Activated CD8-positive, alpha-beta memory T cell treated with anti-CD3 and anti-CD28 coated beads for 36 hours (primary cell): ENCODE measurements around the gene PLA2G4A. TPM values are rescaled to one million over a fixed set of nuclear protein-coding genes. Genes with fewer than 3 reads are reported as not detected.

ENCODE experiments used
- CTCF ChIA-PET: fragments of 350-600 bp; sonication (Branson Sonifier 250); formaldehyde crosslinking; loops from one replicate; lab custom pipeline; 2021; ENCODE audit warnings: antibody characterized with exemption; lab: Charles Lee
- POLR2A ChIA-PET: fragments of 350-600 bp; sonication (Branson Sonifier 250); formaldehyde crosslinking; loops from one replicate; lab custom pipeline; 2021; ENCODE audit warnings: antibody characterized with exemption; lab: Charles Lee
- total RNA-seq, 2 experiments: library from RNA; stranded (reverse); gene quantifications; one replicate each; pipeline ENCODE4 v1.2.3, GENCODE V29; 2021

PLA2G4A gene
- total RNA-seq, 2 experiments from 2014 or later, result 0.78 to 0.94 TPM

DNA sequence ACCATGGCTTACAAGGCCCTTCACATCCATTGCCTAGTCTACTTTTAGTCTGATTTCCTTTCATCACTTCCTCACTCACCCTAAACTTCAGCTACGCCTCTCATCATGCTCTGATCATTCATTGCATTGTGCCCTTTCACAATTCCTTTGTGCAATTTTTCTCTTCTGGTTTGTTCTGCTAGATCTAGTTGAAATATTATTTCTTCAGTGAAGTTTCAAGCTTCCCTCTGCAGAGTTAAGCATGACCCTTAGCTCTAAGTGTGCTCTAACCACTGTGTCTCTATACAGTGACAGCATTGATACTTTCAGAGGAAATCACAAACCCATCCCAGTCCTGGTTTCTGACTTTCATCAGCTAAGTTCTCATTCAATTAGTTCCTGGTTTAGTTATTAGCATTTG lies 166.1 kb downstream of the PLA2G4A start:
- CTCF ChIA-PET, result interaction anchor here (0.6 kb wide), 1 partner anchor 272 kb away, joined by 3 read pairs; no protein-coding TSS in a partner anchor
- POLR2A ChIA-PET, result no interaction called here

DNA sequence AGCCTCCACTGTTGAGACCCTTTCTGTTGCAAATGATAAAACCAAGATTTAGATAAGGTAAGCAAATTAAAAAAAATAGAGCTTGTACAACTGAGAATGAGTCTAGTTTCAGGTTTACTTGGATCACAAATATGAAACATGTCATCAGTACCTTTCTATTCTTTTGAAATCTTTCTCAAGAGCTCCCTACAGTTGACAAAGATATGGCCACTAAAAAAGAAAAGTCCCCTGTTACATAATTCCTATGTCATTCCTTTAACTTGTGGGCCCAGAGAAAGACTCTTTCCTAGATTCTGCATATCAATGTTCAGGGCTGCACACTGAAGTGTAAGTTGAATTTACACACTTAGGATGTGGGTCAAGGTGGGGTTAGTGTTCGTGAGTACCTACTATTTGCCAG lies 168.1 kb downstream of the PLA2G4A start:
- CTCF ChIA-PET, result interaction anchor here (1.2 kb wide), 1 partner anchor 8 kb away, joined by 3 read pairs; no protein-coding TSS in a partner anchor
- POLR2A ChIA-PET, result no interaction called here

DNA sequence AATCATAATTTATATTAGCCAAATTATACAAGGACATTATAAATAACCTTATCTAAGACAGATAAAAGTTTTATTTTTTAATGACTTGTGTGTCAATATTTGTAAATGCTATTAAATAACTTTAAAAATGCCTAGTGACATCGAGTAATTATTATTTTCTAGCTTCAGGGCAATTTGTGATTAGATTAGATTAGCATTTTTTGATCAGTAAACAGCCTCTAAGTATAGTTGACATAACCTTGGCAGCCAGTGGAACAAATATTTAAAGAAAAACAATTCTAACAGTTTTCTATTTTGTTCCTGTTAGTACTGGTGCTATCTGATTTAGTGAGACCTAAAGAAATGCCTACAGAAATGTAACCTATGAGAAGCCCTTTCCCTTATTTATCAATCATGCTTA lies 169.1 kb downstream of the PLA2G4A start:
- POLR2A ChIA-PET, result no interaction called here
- CTCF ChIA-PET, result interaction anchor here (1.2 kb wide), 1 partner anchor 9 kb away, joined by 3 read pairs; no protein-coding TSS in a partner anchor

DNA sequence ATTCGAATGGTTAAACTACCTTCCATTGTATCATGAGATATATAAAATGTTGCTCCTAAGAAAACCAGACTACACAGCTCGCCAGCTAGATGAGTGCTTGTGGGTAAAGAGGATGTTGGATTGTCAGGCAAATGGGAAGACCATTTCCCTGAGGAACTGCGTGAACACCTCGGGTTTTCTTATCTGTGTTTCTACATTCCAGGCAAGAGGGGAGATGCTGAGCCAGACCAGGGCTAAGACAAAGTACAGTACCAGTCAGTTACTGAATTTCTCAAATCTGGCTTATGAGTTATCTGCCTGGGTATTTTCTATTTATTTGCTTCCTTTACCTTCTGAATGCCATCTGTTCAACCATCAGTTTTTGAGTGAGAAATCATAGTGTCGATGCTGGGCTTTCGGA lies 170.8 kb downstream of the PLA2G4A start:
- POLR2A ChIA-PET, result no interaction called here
- CTCF ChIA-PET, result no interaction called here

DNA sequence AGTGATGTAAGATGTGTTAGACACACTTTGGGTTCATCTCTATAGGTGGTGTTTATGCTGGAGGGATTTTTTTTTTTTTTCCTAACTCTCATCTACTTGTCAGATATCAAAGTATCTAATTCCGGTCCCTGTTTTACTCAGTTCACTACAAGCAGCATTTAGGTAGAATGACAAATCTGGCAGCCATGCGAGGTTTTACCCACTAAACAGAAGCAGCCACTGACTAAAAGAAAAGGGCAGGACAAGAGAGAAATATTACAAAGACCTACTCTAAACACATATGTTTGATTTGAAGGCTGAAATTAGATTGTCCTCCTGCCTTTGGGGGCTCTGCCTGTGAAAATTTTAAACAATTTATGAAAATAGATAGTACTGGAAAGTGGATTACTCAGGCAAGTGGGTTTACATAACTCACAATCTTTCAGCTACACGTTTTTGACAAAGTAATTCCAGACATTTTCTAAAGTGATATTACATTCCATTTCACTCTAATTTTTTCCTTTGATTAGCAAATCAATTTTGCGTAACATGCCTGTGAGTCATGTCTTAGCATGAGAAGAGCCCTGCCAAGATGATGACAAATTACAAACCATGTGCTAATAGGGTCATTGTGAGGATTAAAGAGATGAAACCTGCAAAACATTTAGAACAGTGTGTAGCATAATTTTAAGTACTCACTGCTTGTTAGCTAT lies 172.6 kb downstream of the PLA2G4A start:
- ChIA-PET CTCF (no interaction called here), POLR2A (no interaction called here)

DNA sequence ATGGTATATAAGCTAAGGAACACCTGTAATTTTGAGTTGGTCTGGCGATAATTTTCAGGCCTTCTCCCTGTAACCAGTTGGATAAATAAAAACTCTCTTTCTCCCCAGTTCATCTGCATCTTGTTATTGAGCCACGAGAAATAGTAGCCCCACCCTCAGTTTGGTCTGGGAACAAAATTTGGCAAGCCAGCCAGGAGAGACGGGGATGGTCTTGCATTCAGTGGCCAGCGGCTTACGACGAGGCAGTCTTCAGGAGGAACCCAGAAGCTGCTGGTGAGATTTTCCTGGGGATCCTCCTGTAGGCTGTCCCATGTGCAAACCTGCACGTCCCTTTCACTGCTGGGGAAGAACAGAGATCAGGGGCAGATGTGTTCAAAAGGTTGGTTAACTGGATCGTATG lies 174.6 kb downstream of the PLA2G4A start:
- ChIA-PET POLR2A (interaction anchor here (0.6 kb wide), 1 partner anchor 935 kb away, joined by 3 read pairs; no protein-coding TSS in a partner anchor), CTCF (no interaction called here)

DNA sequence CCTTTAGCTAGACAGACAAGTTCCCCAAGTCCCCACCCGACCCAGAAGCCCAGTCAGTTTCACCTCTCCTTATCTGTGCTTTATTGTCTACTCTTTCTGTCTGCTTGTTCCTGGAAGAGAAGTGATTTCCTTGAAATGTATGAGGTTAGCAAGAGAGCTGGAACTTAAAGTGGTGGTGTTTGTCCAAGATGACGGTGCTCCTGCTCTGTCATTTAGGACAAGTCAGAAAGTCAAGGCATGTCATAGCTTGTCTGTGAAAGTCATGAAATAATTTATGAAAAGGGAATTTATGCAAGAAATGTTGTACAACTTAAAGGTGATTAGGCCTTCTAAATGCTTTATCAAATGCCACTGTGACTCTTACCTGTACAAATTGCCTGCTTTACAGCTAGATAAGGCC lies 178.1 kb downstream of the PLA2G4A start:
- POLR2A ChIA-PET, result no interaction called here
- CTCF ChIA-PET, result no interaction called here

DNA sequence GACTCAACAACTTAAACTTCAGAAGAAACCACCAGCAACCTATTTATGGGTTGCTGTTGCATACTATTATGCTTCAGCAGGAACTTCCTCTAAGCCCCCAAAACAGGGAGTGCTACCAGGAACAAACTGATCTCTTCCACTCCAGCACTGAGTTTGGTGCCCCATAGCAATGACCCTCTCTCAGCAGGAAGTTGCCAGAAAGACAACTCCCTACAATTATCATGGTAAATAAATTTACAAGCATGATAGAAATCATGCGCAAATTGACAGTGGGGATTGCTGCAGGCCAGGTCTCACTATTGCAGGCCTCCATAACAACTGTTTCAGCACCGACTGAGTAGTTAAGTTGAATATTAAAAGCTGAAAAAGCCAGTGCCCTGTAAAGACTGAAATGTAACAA lies 180.6 kb downstream of the PLA2G4A start:
- CTCF ChIA-PET, result no interaction called here
- POLR2A ChIA-PET, result no interaction called here

DNA sequence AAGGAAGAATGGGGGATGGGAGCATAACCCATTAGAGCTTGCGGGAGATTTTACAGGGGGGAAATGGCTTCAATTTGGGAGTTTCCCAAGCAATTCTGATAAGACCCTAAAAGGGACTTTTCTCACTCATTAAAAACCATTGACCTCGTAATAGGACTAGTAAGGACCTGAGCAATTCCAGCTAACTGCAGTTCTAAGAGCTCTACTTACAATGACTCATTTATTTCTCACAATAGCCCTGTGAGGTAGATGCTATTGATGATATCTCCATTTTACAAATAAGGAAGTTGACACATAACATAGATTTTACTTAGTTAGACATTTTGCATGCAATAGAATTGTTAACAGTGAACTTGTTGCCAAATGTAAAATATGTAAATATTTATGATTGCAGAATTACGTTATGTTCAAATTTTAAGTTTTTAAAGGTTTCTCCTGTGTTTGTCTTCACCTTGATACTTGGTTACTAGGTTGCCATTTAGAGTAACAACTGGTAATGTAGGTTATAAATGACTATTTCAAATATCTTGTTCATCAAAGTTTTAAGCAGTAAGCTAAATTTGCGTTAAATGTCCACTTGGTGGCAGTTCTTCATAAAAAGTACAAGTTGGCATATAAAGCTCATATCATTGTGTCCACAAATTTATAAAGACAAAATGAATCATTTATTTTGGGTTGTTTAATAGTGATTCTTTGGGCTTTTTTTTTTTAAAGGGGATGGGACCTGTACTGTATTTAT lies 182.0 kb downstream of the PLA2G4A start:
- POLR2A ChIA-PET, result no interaction called here
- CTCF ChIA-PET, result no interaction called here

DNA sequence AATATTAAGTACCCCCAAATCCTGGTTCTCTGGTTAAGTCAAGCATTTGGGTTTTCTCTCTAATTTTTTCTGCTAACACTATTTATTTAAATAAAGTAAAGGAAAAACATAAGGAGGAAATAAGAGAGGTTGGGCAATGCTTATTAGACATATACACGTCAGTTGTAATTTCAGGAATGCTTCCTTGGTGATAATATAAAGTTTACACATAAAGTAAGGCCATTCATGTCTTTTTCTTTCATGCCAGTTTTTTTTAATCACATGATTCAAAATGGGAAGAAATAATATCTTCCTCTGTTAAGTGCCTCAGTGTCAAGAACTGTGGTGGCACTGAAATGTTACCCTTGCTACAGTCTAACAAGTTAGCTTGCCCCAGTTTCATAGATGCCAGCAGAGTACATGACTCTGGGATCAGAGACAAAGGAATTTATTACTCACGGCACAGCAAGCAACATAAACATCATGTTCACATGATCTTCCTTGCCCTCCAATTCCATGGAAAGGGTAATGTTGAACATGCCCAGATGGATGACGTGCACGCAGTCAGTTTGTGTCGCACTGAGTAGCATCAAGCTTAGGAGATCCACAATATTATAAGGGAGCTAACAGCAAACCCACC lies 184.9 kb downstream of the PLA2G4A start:
- ChIA-PET CTCF (no interaction called here), POLR2A (no interaction called here)

DNA sequence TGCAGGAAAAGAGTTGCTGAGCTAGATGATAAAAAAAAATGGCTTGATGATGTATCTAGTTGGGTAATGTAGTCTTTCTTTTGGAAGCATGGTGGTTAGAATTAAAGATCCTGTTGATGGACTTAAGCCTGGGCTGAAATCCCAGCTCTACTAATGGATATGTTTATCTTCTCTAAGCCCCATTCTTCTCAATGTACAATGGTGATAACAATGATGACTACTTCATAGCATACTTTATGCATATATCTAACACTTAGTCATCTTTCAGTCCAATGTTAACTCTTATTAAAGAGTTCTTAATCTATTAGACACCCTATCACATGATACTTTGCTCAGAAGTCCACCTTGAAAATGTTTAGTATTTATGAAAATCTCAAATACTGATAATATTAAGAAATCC lies 189.5 kb downstream of the PLA2G4A start:
- CTCF ChIA-PET, result no interaction called here
- POLR2A ChIA-PET, result no interaction called here

DNA sequence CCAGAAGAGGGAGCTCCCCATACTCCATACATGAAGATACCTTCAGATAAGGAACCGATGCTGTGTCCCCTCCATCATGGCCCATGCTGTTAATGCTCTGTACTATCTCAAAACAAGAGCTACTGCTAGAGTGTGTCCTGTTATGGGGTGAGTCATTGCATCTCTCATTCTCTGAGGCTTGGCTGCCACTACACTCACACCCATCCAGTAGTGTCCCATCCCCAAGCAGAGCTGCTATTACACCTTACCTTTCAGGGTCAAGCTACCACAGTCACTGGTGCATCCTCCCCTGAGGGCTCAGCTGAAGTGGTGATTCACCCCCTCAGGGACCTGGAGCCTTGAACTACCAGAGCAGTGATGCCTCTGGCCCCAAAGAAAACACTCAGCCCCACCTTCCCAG lies 198.5 kb downstream of the PLA2G4A start:
- POLR2A ChIA-PET, result no interaction called here

DNA sequence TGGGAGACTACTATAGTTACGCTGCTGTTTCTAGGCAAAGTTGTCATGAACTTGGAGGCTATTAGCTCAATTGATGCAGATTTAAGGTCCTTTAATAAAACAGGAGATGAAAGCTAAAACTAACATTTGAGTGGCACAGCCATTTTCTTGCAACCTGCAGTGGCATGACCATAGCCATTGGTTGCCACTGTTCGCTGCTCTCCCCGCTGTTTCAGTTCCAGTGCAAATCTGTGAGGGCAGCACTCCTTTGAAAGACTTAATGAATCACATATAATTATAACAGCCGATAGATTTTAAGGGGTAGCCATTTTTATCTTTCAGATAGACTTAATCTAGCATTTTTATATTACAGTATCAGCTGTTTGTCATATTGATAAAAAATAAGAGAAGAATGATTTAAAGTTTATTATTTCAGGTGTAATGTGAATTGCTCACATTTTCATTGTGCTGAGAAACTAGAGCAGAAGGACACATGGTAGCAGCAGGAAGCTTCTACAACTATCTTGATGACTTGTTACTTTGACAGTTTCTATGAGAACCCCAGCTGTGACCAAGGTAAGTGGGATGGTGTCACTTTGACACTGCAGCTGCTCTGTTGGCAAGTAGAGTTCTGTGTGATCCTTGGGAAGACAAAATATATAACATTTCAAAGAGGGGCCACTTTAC lies 203.7 kb downstream of the PLA2G4A start:
- CTCF ChIA-PET, result interaction anchor here (0.9 kb wide), 1 partner anchor 19 kb away, joined by 3 read pairs; no protein-coding TSS in a partner anchor
- POLR2A ChIA-PET, result no interaction called here

More for the DNA sequence above, 198.5 kb downstream of the PLA2G4A start:
- CTCF ChIA-PET, result no interaction called here

DNA sequence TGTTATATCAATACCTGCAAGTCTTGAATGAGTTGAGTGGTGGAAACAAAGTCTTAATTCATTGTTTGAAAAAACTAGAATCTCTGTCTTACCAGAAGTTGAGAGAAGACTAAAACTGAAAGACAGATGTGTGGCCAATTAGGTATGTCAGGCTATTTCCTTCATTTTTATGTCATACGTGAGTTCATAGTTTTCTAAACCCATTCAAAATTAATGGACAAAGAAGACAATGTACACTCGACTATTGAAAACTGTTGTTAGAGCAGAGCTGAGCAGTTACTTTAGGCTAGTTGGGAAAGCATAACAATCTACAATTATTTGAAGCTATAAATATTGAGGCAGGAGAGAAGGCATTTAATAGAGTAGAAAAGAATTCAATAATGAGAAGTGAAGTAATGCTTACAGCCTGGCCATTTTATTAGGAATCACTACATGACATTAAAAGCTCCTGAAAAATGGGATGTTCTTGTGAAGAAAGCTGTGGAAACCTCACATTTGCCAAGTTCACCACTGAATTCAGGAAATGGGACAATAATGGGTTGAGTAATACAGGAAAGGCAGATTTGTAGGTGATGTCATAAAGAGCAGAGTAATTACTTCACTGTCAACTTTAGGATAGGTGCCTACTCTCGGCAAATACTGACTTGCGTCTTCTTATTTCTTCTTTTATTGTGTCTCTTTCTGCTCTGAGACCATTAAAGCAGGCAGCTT lies 204.4 kb downstream of the PLA2G4A start:
- POLR2A ChIA-PET, result no interaction called here
- CTCF ChIA-PET, result interaction anchor here (0.9 kb wide), 1 partner anchor 18 kb away, joined by 3 read pairs; no protein-coding TSS in a partner anchor

DNA sequence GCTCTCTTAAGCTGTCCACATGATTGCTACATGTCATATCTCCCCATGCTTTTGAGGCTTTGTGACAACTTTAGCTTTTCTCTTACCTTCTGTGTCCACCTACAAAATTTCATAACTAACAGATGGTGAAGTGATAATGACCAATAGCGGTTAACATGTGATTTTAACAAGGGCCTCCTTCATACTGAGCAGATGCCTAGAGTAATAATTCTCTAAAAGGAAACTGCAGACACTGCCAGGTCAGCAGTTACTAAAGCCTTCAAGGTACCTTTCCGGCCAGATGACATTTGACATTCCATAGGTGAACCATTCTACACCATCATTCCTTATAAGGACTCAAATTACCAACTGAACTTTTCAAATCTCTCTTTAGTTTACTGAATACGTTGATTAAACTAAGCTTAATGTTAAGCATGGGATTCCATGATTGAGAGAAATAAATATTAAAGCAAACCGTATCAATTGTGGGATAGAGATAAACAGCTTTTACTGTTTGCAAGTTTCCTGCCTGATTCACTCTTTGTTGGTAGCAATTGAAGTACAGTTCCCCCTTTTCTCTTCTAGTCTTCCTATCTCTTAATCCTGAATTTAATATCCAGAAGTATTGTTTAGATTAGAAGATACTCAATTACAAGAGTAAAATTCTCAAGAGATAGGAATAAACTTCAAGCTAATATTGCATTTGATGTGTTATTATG lies 205.1 kb downstream of the PLA2G4A start:
- ChIA-PET POLR2A (no interaction called here), CTCF (no interaction called here)

DNA sequence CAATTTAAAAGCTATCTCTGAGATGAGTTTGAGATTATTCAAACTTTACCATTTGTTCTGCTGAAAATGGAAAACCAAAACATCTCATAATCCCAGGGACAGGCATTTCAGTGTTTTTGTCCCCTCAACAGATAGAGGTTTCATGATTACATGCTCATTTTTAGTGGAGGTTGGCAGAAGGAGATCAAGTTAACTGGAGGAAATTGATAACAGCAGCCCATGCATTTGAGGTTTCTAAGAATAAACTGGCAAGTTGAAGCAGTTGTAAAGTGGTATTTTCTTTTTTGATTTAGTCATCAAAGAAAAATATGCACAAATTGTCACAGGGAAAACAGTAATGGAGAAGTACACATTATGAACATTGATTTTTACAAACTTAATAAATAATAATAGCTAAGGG lies 205.8 kb downstream of the PLA2G4A start:
- CTCF ChIA-PET, result no interaction called here
- POLR2A ChIA-PET, result no interaction called here

DNA sequence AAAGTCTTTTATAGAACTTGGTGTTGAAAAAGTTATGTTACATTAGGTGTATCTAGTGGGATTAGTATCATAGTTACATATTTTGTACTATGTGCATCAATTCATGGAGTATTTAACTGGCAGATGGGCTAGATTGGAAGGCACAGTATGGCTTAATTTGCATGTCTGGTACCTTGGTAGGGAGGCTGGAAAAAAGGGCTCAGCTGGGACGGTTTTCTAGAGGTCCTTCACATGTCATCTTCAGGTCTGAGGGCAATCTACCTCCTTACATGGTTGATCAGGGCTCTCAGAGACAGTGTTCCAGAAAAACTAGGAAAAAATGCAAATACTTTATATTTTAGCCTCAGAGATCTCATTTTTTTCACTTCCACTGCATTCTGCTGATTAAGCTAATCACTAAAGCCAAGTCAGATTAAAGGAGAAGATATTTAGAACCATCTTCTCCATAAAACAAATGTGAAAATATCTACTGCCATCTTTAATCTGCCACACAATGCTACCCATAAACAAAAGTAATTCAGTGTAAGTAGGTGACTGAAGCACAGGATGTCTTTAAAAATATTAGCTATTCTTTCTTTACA lies 209.3 kb downstream of the PLA2G4A start:
- ChIA-PET POLR2A (no interaction called here), CTCF (no interaction called here)
